Measurements from ENCODE around the gene NOVA2. TPM values are rescaled to one million over a fixed set of nuclear protein-coding genes. Genes with fewer than 3 reads are reported as not detected.

Gene NOVA2
- total and polyA plus RNA-seq, 2 of the 8 experiments (the other 6 are each of a cell fraction or from before 2014, with no cell fraction given), result 3.2 to 24.6 TPM

- peaks cover 2 to 11% of the 10 kb centered on the region in 2 experiments for H4K20me1 ChIP-seq (replicated peaks in 1 of 2; ENCODE audit: control insufficient read depth in 1 of 2, insufficient read depth in 2 of 2, low read length in 2 of 2)
- H3K56ac ChIP-seq (replicated peaks; ENCODE audit: insufficient read length, low read depth, low read length), result no peak overlapping the region
- no peak overlapping the region for H3K4ac ChIP-seq (replicated peaks; ENCODE audit: insufficient read length, low read depth, low read length)
- WGBS, 2 experiments (ENCODE audit: extremely low coverage in 1 of 2, insufficient coverage in 1 of 2, insufficient read length in 1 of 2, insufficient replicate concordance in 2 of 2, low coverage in 1 of 2, low lambda C conversion rate in 2 of 2, missing lambda C conversion rate in 1 of 2), result 74% methylated on average over 7 of the region's 7 CpGs; no CpG with 5 or more reads in 1 of the 2 experiments
- no peak overlapping the region for H3K23ac ChIP-seq (ENCODE audit: insufficient read length)
- DNase-seq (ENCODE audit: low read depth in 1 of 2, low spot score in 2 of 2) (no peak), FAIRE-seq (no peak)
- H3K4me2 ChIP-seq (ENCODE audit: insufficient read depth in 1 of 2, low read depth in 2 of 2, low read length in 2 of 2), result peak overlapping the region in 1 of 2 experiments; percentile 85; a peak in 1 of 4 replicates
- ChIA-PET POLR2A (ENCODE audit: partially characterized antibody) (interaction anchor here (0.8 kb wide), 1 partner anchor 9 kb away, joined by 3 read pairs; no protein-coding TSS in a partner anchor), CTCF (ENCODE audit: partially characterized antibody) (interaction anchor here (0.6 to 4.3 kb wide), 15 partner anchors 10 to 356 kb away, joined by 3 to 44 read pairs (median 5); no protein-coding TSS in a partner anchor)
- H2BK5ac ChIP-seq (ENCODE audit: low read depth, low read length), result no peak overlapping the region
- H3K9me3 ChIP-seq (ENCODE audit: insufficient read depth in 2 of 2, low read depth in 1 of 2, low read length in 1 of 2), result no peaks in the 10 kb centered on the region
- H4K91ac ChIP-seq (replicated peaks; ENCODE audit: insufficient read length, low read length), result no peak overlapping the region
- H2AFZ ChIP-seq (ENCODE audit: low read length), result no peak overlapping the region
- no peak overlapping the region for H3K27ac ChIP-seq (ENCODE audit: low read depth, low read length)
- H4K8ac ChIP-seq (ENCODE audit: extremely low read depth, insufficient read depth, low read length), result no peak overlapping the region
- no peak overlapping the region for H2BK120ac ChIP-seq (replicated peaks; ENCODE audit: low read depth, low read length)
- no peaks in the 10 kb centered on the region for H3K79me1 ChIP-seq (ENCODE audit: low read depth, low read length)
- TF ChIP-seq CHD2 (IDR thresholded peaks at IDR 0.05; ENCODE audit: low read length) (no peak), CTBP2 (IDR thresholded peaks at IDR 0.05; ENCODE audit: borderline replicate concordance, insufficient read depth, insufficient read length, low read length) (no peak), BACH1 (IDR thresholded peaks at IDR 0.05; ENCODE audit: low read length) (no peak), GABPA (IDR thresholded peaks at IDR 0.05; ENCODE audit: borderline replicate concordance, insufficient read depth, low read length) (no peak), KDM1A (IDR thresholded peaks at IDR 0.05; ENCODE audit: borderline replicate concordance, low read length) (no peak), CBX5 (IDR thresholded peaks at IDR 0.05; ENCODE audit: low read depth, low read length) (no peak), RFX5 (IDR thresholded peaks at IDR 0.05; ENCODE audit: borderline replicate concordance, low read depth, low read length) (no peak)
- H2BK15ac ChIP-seq (ENCODE audit: low read length), result no peak overlapping the region
- H3K14ac ChIP-seq (ENCODE audit: insufficient read length), result no peak overlapping the region
- no peak overlapping the region for H3K4me3 ChIP-seq (ENCODE audit: extremely low read depth in 1 of 4, insufficient read depth in 2 of 4, low read depth in 3 of 4, low read length in 4 of 4)
- no peak overlapping the region for H2BK20ac ChIP-seq (ENCODE audit: low read length)
- peaks cover 0 to 14% (median 12%) of the 10 kb centered on the region in 4 experiments; a peak in 6 of 7 replicates for H3K4me1 ChIP-seq (replicated peaks in 1 of 4; ENCODE audit: control insufficient read depth in 3 of 4, insufficient read depth in 4 of 4, low read length in 3 of 4)
- peaks cover 5 to 21% (median 19%) of the 10 kb centered on the region in 4 experiments for H3K27me3 ChIP-seq (replicated peaks in 1 of 4; ENCODE audit: control insufficient read depth in 3 of 4, extremely low read depth in 1 of 4, insufficient read depth in 3 of 4, low read length in 3 of 4)
- H3K79me2 ChIP-seq (ENCODE audit: control insufficient read depth in 1 of 2, insufficient read depth in 2 of 2, low read length in 2 of 2), result no peaks in the 10 kb centered on the region
- H3K18ac ChIP-seq (ENCODE audit: extremely low read depth, low read length), result no peak overlapping the region
- no peak overlapping the region for H4K5ac ChIP-seq (ENCODE audit: insufficient read length, low read depth, low read length)
- peaks cover 19% of the 10 kb centered on the region; the same call in 1 of the 2 replicates for H3K23me2 ChIP-seq (ENCODE audit: low read depth, low read length)
- no peak overlapping the region for H3K9ac ChIP-seq (replicated peaks in 1 of 4; ENCODE audit: extremely low read depth in 1 of 4, low read depth in 3 of 4, low read length in 3 of 4)
- no peaks in the 10 kb centered on the region; a peak in 2 of 8 replicates for H3K36me3 ChIP-seq (ENCODE audit: control insufficient read depth in 2 of 4, insufficient read depth in 4 of 4, low read length in 3 of 4)
- H2AK5ac ChIP-seq (ENCODE audit: low read depth, low read length), result no peak overlapping the region
- H2BK12ac ChIP-seq (ENCODE audit: low read depth, low read length), result no peak overlapping the region
These were observed 43.4 kb upstream of the NOVA2 start for GRCh38 chr19:46017095-46017429.
